ENCODE measurements around the gene MRPL43.
A peak's percentile ranks its signal among the peaks of the same experiment; 100 is the strongest.

The MRPL43 gene

GRCh38 chr10:101019440-101019703, 32.1 kb upstream of the MRPL43 start:
- no peak for DNase-seq (ENCODE audit: low read depth)

GRCh38 chr10:101018600-101019439, 31.5 kb upstream of the MRPL43 start:
- DNase-seq (ENCODE audit: low read depth), result peak; percentile 62

GRCh38 chr10:101018118-101018599, 30.9 kb upstream of the MRPL43 start:
- no peak for DNase-seq (ENCODE audit: low read depth)

- DNase-seq (ENCODE audit: low read depth), result no peak
Observed at GRCh38 chr10:101016814-101017213, 29.5 kb upstream of the MRPL43 start.

- no peak for DNase-seq (ENCODE audit: low read depth)
Observed at GRCh38 chr10:101015582-101015973, 28.3 kb upstream of the MRPL43 start.

GRCh38 chr10:101014966-101015581, 27.8 kb upstream of the MRPL43 start:
- no peak for DNase-seq (ENCODE audit: low read depth)

GRCh38 chr10:101014230-101014884, 27.1 kb upstream of the MRPL43 start:
- DNase-seq (ENCODE audit: low read depth), result no peak

GRCh38 chr10:101013365-101013825, 26.1 kb upstream of the MRPL43 start:
- no peak for DNase-seq (ENCODE audit: low read depth)

- DNase-seq (ENCODE audit: low read depth), result peak; percentile 77
Observed at GRCh38 chr10:101012525-101013364, 25.4 kb upstream of the MRPL43 start.

- no peak for DNase-seq (ENCODE audit: low read depth)
Observed at GRCh38 chr10:101011517-101012423, 24.5 kb upstream of the MRPL43 start.

- DNase-seq (ENCODE audit: low read depth), result no peak
Observed at GRCh38 chr10:101010329-101010728, 23.0 kb upstream of the MRPL43 start.

- no peak for DNase-seq (ENCODE audit: low read depth)
Observed at GRCh38 chr10:101008823-101009423, 21.6 kb upstream of the MRPL43 start.

GRCh38 chr10:101007915-101008822, 20.9 kb upstream of the MRPL43 start:
- DNase-seq (ENCODE audit: low read depth), result no peak

GRCh38 chr10:101007099-101007711, 19.9 kb upstream of the MRPL43 start:
- DNase-seq (ENCODE audit: low read depth), result no peak

GRCh38 chr10:101006593-101007098, 19.3 kb upstream of the MRPL43 start:
- no peak for DNase-seq (ENCODE audit: low read depth)

GRCh38 chr10:101005869-101006567, 18.7 kb upstream of the MRPL43 start:
- DNase-seq (ENCODE audit: low read depth), result no peak

GRCh38 chr10:101005361-101005760, 18.1 kb upstream of the MRPL43 start:
- DNase-seq (ENCODE audit: low read depth), result no peak

GRCh38 chr10:101003639-101004206, 16.4 kb upstream of the MRPL43 start:
- no peak for DNase-seq (ENCODE audit: low read depth)
